Measurements from ENCODE around the gene TRIO. TPM values are rescaled to one million over a fixed set of nuclear protein-coding genes. Genes with fewer than 3 reads are reported as not detected.

The TRIO gene
- total RNA-seq, 6 donors from 2014 or later: 138 to 408 (median 156) TPM

- no peak for ATAC-seq (ENCODE audit: low FRiP score in 2 of 2)
- DNase-seq: no peak
- Histone ChIP-seq H3K4me1 (peaks cover 33 to 48% (median 40%) of the 10 kb centered on the region in 4 donors), H3K9me3 (no peaks in the 10 kb centered on the region), H3K4me3 (no peak overlapping the region), H3K27me3 (no peaks in the 10 kb centered on the region), H3K27ac (no peak overlapping the region), H3K36me3 (peaks cover 0 to 10% (median 0%) of the 10 kb centered on the region in 4 donors)
- no peak for TF ChIP-seq POLR2AphosphoS5 (IDR thresholded peaks at IDR 0.05)
- TF ChIP-seq EP300 (IDR thresholded peaks at IDR 0.05): no peak
- TF ChIP-seq POLR2A (IDR thresholded peaks at IDR 0.05): no peak
- TF ChIP-seq, protein P1, sequence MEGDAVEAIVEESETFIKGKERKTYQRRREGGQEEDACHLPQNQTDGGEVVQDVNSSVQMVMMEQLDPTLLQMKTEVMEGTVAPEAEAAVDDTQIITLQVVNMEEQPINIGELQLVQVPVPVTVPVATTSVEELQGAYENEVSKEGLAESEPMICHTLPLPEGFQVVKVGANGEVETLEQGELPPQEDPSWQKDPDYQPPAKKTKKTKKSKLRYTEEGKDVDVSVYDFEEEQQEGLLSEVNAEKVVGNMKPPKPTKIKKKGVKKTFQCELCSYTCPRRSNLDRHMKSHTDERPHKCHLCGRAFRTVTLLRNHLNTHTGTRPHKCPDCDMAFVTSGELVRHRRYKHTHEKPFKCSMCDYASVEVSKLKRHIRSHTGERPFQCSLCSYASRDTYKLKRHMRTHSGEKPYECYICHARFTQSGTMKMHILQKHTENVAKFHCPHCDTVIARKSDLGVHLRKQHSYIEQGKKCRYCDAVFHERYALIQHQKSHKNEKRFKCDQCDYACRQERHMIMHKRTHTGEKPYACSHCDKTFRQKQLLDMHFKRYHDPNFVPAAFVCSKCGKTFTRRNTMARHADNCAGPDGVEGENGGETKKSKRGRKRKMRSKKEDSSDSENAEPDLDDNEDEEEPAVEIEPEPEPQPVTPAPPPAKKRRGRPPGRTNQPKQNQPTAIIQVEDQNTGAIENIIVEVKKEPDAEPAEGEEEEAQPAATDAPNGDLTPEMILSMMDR (IDR thresholded peaks at IDR 0.05): no peak
- WGBS, 2 donors: 52 to 63% methylated on average over 5 of the region's 5 CpGs
Observed at GRCh38 chr5:14267166-14267838, 124.2 kb downstream of the TRIO start.

DNA sequence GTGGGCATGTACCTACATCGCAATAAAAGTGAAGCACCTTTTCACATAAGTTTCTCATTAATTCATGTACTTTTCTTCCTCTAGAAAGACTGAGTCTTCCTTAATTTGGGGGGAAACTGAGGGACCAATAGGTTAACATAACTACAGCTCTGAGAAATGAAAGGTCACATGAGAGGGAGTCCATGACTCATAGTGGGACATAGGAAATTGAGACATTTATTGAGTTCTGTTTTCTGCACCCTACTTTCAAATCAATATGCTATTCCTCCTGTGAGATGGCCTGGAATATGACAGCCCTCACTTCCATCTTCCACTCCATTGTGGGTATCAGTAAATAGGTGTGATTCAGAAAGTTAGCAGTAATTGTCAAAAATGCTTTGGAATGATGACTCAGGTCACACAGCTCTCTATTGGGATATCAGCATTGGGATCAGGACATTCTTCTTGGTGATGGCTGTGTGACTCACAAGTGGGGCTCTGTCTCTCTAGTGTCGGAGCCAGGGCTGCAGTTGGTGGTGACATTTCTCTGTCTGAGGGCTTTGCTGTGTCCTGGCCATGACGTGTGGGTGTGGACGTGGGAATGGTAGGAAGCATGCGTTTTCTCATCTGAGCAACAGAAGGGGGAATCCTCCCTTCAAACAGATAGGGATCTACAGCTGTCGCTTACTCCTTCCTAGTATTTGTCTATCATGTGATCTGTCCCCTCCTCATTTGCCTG is 125.0 kb downstream of the TRIO start:
- peak in 1 of 2 donors; percentile 53 for DNase-seq
- WGBS, 2 donors: 46 to 63% methylated on average over 6 of the region's 6 CpGs
- TF ChIP-seq POLR2AphosphoS5 (IDR thresholded peaks at IDR 0.05): peak; percentile 13 to 40
- no peak for TF ChIP-seq POLR2A (IDR thresholded peaks at IDR 0.05)
- Histone ChIP-seq H3K36me3 (peaks cover 0 to 10% (median 0%) of the 10 kb centered on the region in 4 donors), H3K27ac (peak overlapping the region in 3 of 4 donors; percentile 0 to 54 (median 8)), H3K4me3 (no peak overlapping the region), H3K9me3 (no peaks in the 10 kb centered on the region), H3K4me1 (peaks cover 33 to 48% (median 40%) of the 10 kb centered on the region in 4 donors), H3K27me3 (no peaks in the 10 kb centered on the region)
- peak; percentile 42 to 47 for ATAC-seq (ENCODE audit: low FRiP score in 2 of 2)

DNA sequence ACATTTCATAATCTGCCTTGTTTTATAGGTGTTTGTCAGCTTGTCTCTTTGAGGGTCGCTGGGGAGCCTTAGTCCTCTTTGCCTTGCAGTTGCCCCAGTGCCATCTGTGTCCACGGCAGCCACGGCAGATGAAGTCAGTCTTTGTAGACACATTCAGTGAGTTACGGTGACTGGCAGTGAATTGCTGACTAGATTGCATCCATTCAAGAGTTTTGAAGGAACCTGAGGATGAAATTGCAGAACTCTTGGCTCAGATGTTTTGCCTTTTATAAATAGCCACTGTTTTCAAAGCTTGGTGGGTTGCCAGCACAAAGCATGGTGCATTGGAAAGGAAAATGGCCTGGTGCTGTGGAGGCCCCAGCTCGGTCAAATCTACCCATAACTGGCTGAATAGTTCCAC is 125.6 kb downstream of the TRIO start:
- ATAC-seq (ENCODE audit: low FRiP score in 2 of 2) (no peak), DNase-seq (no peak)
- Histone ChIP-seq H3K4me1 (peaks cover 33 to 48% (median 40%) of the 10 kb centered on the region in 4 donors), H3K36me3 (peaks cover 0 to 10% (median 0%) of the 10 kb centered on the region in 4 donors), H3K27ac (peak overlapping the region in 3 of 4 donors; percentile 0 to 54 (median 8)), H3K27me3 (no peaks in the 10 kb centered on the region), H3K9me3 (no peaks in the 10 kb centered on the region), H3K4me3 (no peak overlapping the region)
- TF ChIP-seq, protein P1 (IDR thresholded peaks at IDR 0.05): no peak
- TF ChIP-seq POLR2AphosphoS5 (IDR thresholded peaks at IDR 0.05): no peak
- TF ChIP-seq EP300 (IDR thresholded peaks at IDR 0.05): no peak
- no peak for TF ChIP-seq POLR2A (IDR thresholded peaks at IDR 0.05)
- 75 to 80% methylated on average over 5 of the region's 5 CpGs for WGBS, 2 donors

GRCh38 chr5:14269395-14269794 is 126.3 kb downstream of the TRIO start:
- H3K27ac ChIP-seq: peak overlapping the region in 2 of 4 donors; percentile 35 to 54
- DNase-seq: no peak
- no peaks in the 10 kb centered on the region for H3K9me3 ChIP-seq
- ATAC-seq (ENCODE audit: low FRiP score in 2 of 2): no peak
- WGBS, 2 donors: 64% methylated on average over 2 of the region's 2 CpGs
- TF ChIP-seq, protein P1 (IDR thresholded peaks at IDR 0.05): no peak
- TF ChIP-seq EP300 (IDR thresholded peaks at IDR 0.05) (no peak), POLR2AphosphoS5 (IDR thresholded peaks at IDR 0.05) (no peak), POLR2A (IDR thresholded peaks at IDR 0.05) (no peak)
- H3K4me1 ChIP-seq: peaks cover 29 to 45% (median 38%) of the 10 kb centered on the region in 4 donors
- H3K36me3 ChIP-seq: peaks cover 0 to 10% (median 0%) of the 10 kb centered on the region in 4 donors
- no peak overlapping the region for H3K4me3 ChIP-seq
- H3K27me3 ChIP-seq: no peaks in the 10 kb centered on the region

GRCh38 chr5:14270209-14270702 is 127.1 kb downstream of the TRIO start:
- Histone ChIP-seq H3K27ac (peak overlapping the region in 2 of 4 donors; percentile 35 to 54), H3K4me1 (peaks cover 21 to 36% (median 31%) of the 10 kb centered on the region in 4 donors), H3K4me3 (no peak overlapping the region), H3K27me3 (no peaks in the 10 kb centered on the region), H3K9me3 (no peaks in the 10 kb centered on the region), H3K36me3 (peaks cover 0 to 10% (median 0%) of the 10 kb centered on the region in 4 donors)
- TF ChIP-seq EP300 (IDR thresholded peaks at IDR 0.05) (no peak), POLR2AphosphoS5 (IDR thresholded peaks at IDR 0.05) (no peak), POLR2A (IDR thresholded peaks at IDR 0.05) (no peak)
- TF ChIP-seq, protein P1 (IDR thresholded peaks at IDR 0.05): peak; percentile 48 to 78 (median 60)
- ATAC-seq (ENCODE audit: low FRiP score in 2 of 2) (peak; percentile 79 to 86), DNase-seq (peak in 1 of 2 donors; percentile 48)
- 28 to 32% methylated on average over 3 of the region's 3 CpGs for WGBS, 2 donors

Measured in upper lobe of left lung (tissue), 6 donors.